Thymus (tissue), 2 donors: ENCODE data around the gene CFAP97D2. TPM values are rescaled to one million over a fixed set of nuclear protein-coding genes. Genes with fewer than 3 reads are reported as not detected.

Source experiments
- polyA plus RNA-seq: library from polyadenylated mRNA; stranded (reverse); fragments of 200-250 nt; gene quantifications from one replicate; pipeline ENCODE4 v1.2.3, GENCODE V29; 2013
- total RNA-seq: library from RNA; stranded (reverse); fragments of 120-200 nt; gene quantifications from one replicate; pipeline ENCODE4 v1.2.4, GENCODE V29; 2013
- donor health status: healthy.

Gene CFAP97D2
- total and polyA plus RNA-seq, 2 donors = 0.34 to 0.66 TPM

Other genes with a start within 250 kb of the CFAP97D2 start
- gene C13orf46, start 205.2 kb upstream of the CFAP97D2 start, total RNA-seq = 0.05 TPM
- gene C13orf46, start 205.2 kb upstream of the CFAP97D2 start, polyA plus RNA-seq = 1.1 TPM
- 25.1 TPM for gene RASA3, start 46.6 kb upstream of the CFAP97D2 start, total RNA-seq
- gene RASA3, start 46.6 kb upstream of the CFAP97D2 start, polyA plus RNA-seq = 23.8 TPM
- gene CDC16, start 55.6 kb downstream of the CFAP97D2 start, total RNA-seq = 45.5 TPM
- gene CDC16, start 55.6 kb downstream of the CFAP97D2 start, polyA plus RNA-seq = 125 TPM
- gene UPF3A, start 102.3 kb downstream of the CFAP97D2 start, total RNA-seq = 28.2 TPM
- gene UPF3A, start 102.3 kb downstream of the CFAP97D2 start, polyA plus RNA-seq = 81.0 TPM
- gene CHAMP1, start 135.2 kb downstream of the CFAP97D2 start, total RNA-seq = 5.7 TPM
- gene CHAMP1, start 135.2 kb downstream of the CFAP97D2 start, polyA plus RNA-seq = 8.7 TPM